Suprapubic skin (tissue), 4 donors: Measurements from ENCODE around the gene RPUSD1.

Experiments used
- CTCF ChIP-seq, 2 donors: fragments of 200-600 bp in 1 of 2; fragments of 450-650 bp in 1 of 2; sonication (generic) in 1 of 2; IDR thresholded peaks; one replicate each; pipeline ENCODE4 v1.5.1; 2016 to 2019; ENCODE audit warnings: antibody characterized with exemption in 2 of 2, mild to moderate bottlenecking in 1 of 2, moderate library complexity in 1 of 2
- POLR2A ChIP-seq, 2 donors: fragments of 450-650 bp; IDR thresholded peaks; one replicate each; pipeline ENCODE4 v1.6.1; 2017; ENCODE audit warnings: antibody characterized with exemption in 2 of 2, mild to moderate bottlenecking in 2 of 2, moderate library complexity in 2 of 2
- POLR2AphosphoS5 ChIP-seq, 3 donors: sonication (generic); formaldehyde crosslinking; IDR thresholded peaks; one replicate each; pipeline ENCODE4 v1.6.1; 2017; ENCODE audit warnings: antibody characterized with exemption in 3 of 3

- no peak for TF ChIP-seq CTCF (IDR thresholded peaks at IDR 0.05)
- TF ChIP-seq POLR2A (IDR thresholded peaks at IDR 0.05), result no peak
- no peak for TF ChIP-seq POLR2AphosphoS5 (IDR thresholded peaks at IDR 0.05)
Observed at GRCh38 chr16:766820-767640, 21.2 kb downstream of the RPUSD1 start.
